RWPE2 (cell line): ENCODE results near the gene CLIC3.

Experiments
- ATAC-seq: fragments of 200-7000 bp; cut with Tn5 transposase; 3 replicates; pipeline ENCODE4 v1.9.1; 2021; ENCODE audit warnings: low read depth
- DNase-seq: peaks from one replicate; pipeline ENCODE4 v3.0.0-alpha.2; 2020; ENCODE audit warnings: low spot score
- H3K27ac ChIP-seq: fragments of 450-650 bp; 2 replicates; pipeline ENCODE4 v1.5.1; 2017; ENCODE audit warnings: mild to moderate bottlenecking; ENCODE audit not compliant: poor library complexity, severe bottlenecking
- H3K27me3 ChIP-seq: fragments of 250-450 bp; sonication (Bioruptor Pico); 2 replicates; pipeline ENCODE4 v1.5.1; 2021; ENCODE audit warnings: mild to moderate bottlenecking, moderate library complexity; ENCODE audit not compliant: insufficient read depth, poor library complexity, severe bottlenecking
- H3K36me3 ChIP-seq: fragments of 250-450 bp; sonication (Bioruptor Pico); 2 replicates; pipeline ENCODE4 v1.5.1; 2020; ENCODE audit warnings: low read depth, mild to moderate bottlenecking, moderate library complexity
- H3K4me1 ChIP-seq: fragments of 250-450 bp; sonication (Bioruptor Pico); 2 replicates; pipeline ENCODE4 v1.5.1; 2021; ENCODE audit warnings: mild to moderate bottlenecking, moderate library complexity; ENCODE audit not compliant: insufficient read depth, poor library complexity, severe bottlenecking
- H3K4me3 ChIP-seq: fragments of 250-450 bp; sonication (Bioruptor Pico); 2 replicates; pipeline ENCODE4 v1.5.1; 2021; ENCODE audit warnings: mild to moderate bottlenecking, moderate library complexity; ENCODE audit not compliant: severe bottlenecking
- H3K9me3 ChIP-seq: fragments of 250-450 bp; sonication (Bioruptor Pico); 2 replicates; pipeline ENCODE4 v1.5.1; 2021; ENCODE audit warnings: mild to moderate bottlenecking, moderate library complexity; ENCODE audit not compliant: severe bottlenecking
- CTCF ChIP-seq: fragments of 450-650 bp; IDR thresholded peaks from one replicate; pipeline ENCODE4 v1.5.1; 2017; ENCODE audit warnings: mild to moderate bottlenecking, moderate library complexity; ENCODE audit not compliant: poor library complexity, severe bottlenecking

The CLIC3 gene

GRCh38 chr9:137013571-137013940 lies 17.2 kb upstream of the CLIC3 start:
- no peak overlapping the region for H3K4me3 ChIP-seq
- no peaks in the 10 kb centered on the region for H3K9me3 ChIP-seq
- H3K27me3 ChIP-seq = no peaks in the 10 kb centered on the region
- no peak for ATAC-seq
- no peak for TF ChIP-seq CTCF
- no peak overlapping the region for H3K27ac ChIP-seq
- H3K36me3 ChIP-seq = no peaks in the 10 kb centered on the region
- DNase-seq = no peak
- H3K4me1 ChIP-seq = no peaks in the 10 kb centered on the region

DNA sequence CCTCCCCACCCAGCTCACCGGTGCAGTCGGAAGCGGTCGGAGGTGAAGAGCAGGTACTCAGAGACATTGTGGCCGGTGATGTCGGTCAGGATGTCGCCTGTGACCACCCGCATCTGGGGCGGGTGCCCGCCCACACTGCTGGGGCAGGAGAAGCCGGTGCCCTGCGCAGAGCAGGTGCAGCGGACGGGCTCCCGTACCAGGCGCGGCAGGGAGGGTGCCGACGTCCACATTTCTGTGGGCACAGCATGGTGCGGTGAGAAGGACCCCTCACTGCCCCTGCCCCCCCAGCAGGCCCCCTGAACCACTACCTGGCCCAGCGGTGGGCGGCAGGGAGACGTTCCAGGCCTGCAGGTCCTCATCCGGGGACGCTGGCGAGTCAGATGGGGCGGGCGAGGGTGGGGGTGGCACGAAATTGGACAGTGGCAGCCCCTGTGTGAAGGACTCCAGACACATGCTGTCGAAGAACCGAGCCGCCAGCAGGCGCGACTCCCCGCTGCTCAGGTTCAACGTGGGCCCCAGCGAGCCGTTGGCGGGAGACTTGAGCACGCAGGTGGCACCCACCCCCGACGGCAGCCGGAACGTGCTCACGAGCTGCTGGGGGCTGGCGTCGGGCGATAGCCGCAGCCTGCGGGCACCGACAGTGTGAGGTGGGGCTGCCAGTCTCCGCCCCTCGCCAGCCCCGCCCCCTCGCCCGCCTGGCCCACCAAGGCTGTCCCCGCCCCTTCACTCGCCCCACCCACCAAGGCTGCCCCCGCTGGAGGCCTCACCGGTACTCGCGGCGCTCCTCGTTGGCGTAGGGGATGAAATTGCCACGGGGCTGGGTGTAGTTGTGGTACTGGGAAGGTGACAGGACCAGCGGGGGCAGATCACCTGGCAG lies 16.6 kb upstream of the CLIC3 start:
- TF ChIP-seq CTCF = no peak
- Histone ChIP-seq H3K36me3 (no peaks in the 10 kb centered on the region), H3K27me3 (no peaks in the 10 kb centered on the region), H3K27ac (no peak overlapping the region), H3K4me1 (no peaks in the 10 kb centered on the region), H3K9me3 (no peaks in the 10 kb centered on the region), H3K4me3 (no peak overlapping the region)
- no peak for ATAC-seq
- no peak for DNase-seq

DNA sequence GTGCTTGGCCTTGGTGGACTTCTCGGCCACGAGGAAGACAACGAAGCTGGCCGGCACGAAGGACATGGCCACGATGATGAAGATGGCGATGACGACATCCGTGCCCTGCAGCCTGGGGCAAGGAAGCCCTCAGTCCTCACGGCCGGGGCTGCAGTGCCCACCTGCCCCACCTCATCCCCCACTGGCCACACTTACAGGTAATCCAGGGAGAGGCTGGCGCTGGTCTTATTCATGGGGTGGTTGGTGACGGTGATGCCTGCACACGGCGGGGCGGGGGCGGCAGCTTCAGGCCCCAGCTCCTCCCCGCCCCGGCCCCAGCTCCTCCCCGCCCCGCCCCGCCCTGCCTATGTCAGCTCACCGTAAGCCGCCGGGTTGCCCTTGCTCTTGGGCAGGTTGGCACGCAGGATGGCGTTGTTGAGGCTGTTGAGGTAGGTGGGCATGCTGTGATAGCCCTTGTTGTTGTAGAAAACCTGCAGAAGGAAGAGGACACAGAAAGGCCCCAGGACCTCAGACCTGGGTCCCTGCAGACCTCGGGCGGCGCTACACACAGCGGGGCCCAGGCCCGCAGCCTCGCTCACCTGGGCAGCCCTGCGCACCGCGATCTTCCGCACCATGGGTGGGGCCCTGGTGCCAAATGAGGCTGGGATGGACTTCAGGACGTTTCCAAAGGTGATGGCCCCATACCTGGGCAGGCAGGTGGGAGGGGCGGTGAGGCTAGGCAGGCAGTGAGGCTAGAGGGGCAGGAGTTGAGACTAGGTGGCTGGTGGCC lies 15.7 kb upstream of the CLIC3 start:
- DNase-seq (no peak), ATAC-seq (no peak)
- no peak overlapping the region for H3K27ac ChIP-seq
- TF ChIP-seq CTCF = no peak
- H3K4me3 ChIP-seq = no peak overlapping the region
- no peaks in the 10 kb centered on the region for H3K36me3 ChIP-seq
- no peaks in the 10 kb centered on the region for H3K27me3 ChIP-seq
- no peaks in the 10 kb centered on the region for H3K9me3 ChIP-seq
- no peaks in the 10 kb centered on the region for H3K4me1 ChIP-seq

DNA sequence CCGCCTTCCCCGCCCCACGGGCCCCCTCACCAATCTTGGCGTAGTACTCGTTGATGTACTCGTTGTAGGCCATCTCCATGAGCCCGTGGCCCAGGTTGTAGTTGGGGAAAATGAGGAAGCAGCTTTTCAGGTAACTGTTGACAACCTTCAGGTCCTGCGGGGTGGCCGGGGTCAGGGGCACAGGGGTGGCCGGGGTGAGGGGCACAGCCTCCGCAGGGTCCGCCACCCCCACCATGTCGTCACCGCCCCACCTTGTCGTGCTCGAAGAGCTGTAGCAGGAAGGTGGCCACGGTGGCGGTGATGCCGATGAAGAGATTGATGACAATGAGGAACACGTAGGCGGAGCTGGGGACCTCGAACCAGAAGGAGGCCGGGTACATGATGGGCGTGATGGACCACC lies 14.8 kb upstream of the CLIC3 start:
- no peaks in the 10 kb centered on the region for H3K36me3 ChIP-seq
- no peaks in the 10 kb centered on the region for H3K27me3 ChIP-seq
- ATAC-seq = no peak
- no peaks in the 10 kb centered on the region for H3K9me3 ChIP-seq
- no peak overlapping the region for H3K27ac ChIP-seq
- DNase-seq = no peak
- H3K4me1 ChIP-seq = no peaks in the 10 kb centered on the region
- no peak for TF ChIP-seq CTCF
- no peak overlapping the region for H3K4me3 ChIP-seq
